ENCODE measurements around the gene MYO18A.
A peak's percentile ranks its signal among the peaks of the same experiment; 100 is the strongest.

MYO18A gene

DNA sequence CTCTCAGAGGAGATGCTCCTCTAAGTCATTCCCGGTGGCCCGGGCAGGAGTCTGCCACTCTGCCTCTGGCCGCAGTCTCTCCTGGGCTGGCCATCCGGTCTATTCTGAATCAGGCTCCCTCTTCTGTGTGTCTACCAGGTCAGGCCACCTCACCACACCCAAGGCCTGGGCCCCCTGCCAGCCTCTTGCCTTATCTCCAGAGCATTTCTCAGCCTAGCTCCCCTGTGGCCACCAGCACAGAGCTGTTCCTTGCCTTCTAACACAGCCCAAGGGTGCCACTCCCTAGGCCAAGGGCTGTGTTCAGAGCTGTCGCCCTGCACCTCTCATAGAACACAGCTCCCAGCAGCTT lies 55.3 kb downstream of the MYO18A start:
- POLR2A ChIA-PET = interaction anchor here (0.6 to 1.1 kb wide), 2 partner anchors 123 to 169 kb away, joined by 3 to 5 read pairs; partner anchors contain the start of gene NUFIP2
- no peak for DNase-seq (ENCODE audit: extremely low spot score)
- TF ChIP-seq, protein P1, sequence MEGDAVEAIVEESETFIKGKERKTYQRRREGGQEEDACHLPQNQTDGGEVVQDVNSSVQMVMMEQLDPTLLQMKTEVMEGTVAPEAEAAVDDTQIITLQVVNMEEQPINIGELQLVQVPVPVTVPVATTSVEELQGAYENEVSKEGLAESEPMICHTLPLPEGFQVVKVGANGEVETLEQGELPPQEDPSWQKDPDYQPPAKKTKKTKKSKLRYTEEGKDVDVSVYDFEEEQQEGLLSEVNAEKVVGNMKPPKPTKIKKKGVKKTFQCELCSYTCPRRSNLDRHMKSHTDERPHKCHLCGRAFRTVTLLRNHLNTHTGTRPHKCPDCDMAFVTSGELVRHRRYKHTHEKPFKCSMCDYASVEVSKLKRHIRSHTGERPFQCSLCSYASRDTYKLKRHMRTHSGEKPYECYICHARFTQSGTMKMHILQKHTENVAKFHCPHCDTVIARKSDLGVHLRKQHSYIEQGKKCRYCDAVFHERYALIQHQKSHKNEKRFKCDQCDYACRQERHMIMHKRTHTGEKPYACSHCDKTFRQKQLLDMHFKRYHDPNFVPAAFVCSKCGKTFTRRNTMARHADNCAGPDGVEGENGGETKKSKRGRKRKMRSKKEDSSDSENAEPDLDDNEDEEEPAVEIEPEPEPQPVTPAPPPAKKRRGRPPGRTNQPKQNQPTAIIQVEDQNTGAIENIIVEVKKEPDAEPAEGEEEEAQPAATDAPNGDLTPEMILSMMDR (IDR thresholded peaks at IDR 0.05; ENCODE audit: control extremely low read depth, extremely low read depth, low read depth, missing control alignments) = no peak
- CTCF ChIA-PET = interaction anchor here (1.2 to 3.5 kb wide), 29 partner anchors 9 to 493 kb away, joined by 3 to 47 read pairs (median 8); partner anchors contain the start of genes MYO18A and TLCD1

- POLR2A ChIA-PET = interaction anchor here (0.5 to 1.1 kb wide), 2 partner anchors 169 to 183 kb away, joined by 3 to 4 read pairs; partner anchors contain the start of gene NUFIP2
- TF ChIP-seq, protein P1 (IDR thresholded peaks at IDR 0.05; ENCODE audit: control extremely low read depth, extremely low read depth, low read depth, missing control alignments) = peak; percentile 68
- peak; percentile 79 for DNase-seq (ENCODE audit: extremely low spot score)
These were observed 55.9 kb downstream of the MYO18A start for GRCh38 chr17:29124135-29124924.

GRCh38 chr17:29123111-29123510 lies 57.1 kb downstream of the MYO18A start:
- POLR2A ChIA-PET = no interaction called here

More at GRCh38 chr17:29124135-29124924, 55.9 kb downstream of the MYO18A start:
- CTCF ChIA-PET = interaction anchor here (0.7 to 3.5 kb wide), 39 partner anchors 8 to 493 kb away, joined by 3 to 47 read pairs (median 6); partner anchors contain the start of genes MYO18A and TLCD1

GRCh38 chr17:29121442-29121841 lies 58.8 kb downstream of the MYO18A start:
- CTCF ChIA-PET = interaction anchor here (0.7 to 3.2 kb wide), 4 partner anchors 10 to 394 kb away, joined by 3 to 11 read pairs (median 6); partner anchors contain the start of gene TLCD1

More at GRCh38 chr17:29123111-29123510, 57.1 kb downstream of the MYO18A start:
- DNase-seq (ENCODE audit: extremely low spot score) = no peak
- CTCF ChIA-PET = interaction anchor here (1.3 to 2.1 kb wide), 11 partner anchors 11 to 396 kb away, joined by 3 to 22 read pairs (median 7); partner anchors contain the start of gene TLCD1
- TF ChIP-seq, protein P1 (IDR thresholded peaks at IDR 0.05; ENCODE audit: control extremely low read depth, extremely low read depth, low read depth, missing control alignments) = no peak

GRCh38 chr17:29120433-29120832 lies 59.8 kb downstream of the MYO18A start:
- POLR2A ChIA-PET = no interaction called here
- CTCF ChIA-PET = interaction anchor here (1.0 to 12.3 kb wide), 10 partner anchors 9 to 393 kb away, joined by 3 to 346 read pairs (median 10); partner anchors contain the start of gene TLCD1

More at GRCh38 chr17:29121442-29121841, 58.8 kb downstream of the MYO18A start:
- DNase-seq (ENCODE audit: extremely low spot score) = no peak
- POLR2A ChIA-PET = no interaction called here
- TF ChIP-seq, protein P1 (IDR thresholded peaks at IDR 0.05; ENCODE audit: control extremely low read depth, extremely low read depth, low read depth, missing control alignments) = no peak

DNA sequence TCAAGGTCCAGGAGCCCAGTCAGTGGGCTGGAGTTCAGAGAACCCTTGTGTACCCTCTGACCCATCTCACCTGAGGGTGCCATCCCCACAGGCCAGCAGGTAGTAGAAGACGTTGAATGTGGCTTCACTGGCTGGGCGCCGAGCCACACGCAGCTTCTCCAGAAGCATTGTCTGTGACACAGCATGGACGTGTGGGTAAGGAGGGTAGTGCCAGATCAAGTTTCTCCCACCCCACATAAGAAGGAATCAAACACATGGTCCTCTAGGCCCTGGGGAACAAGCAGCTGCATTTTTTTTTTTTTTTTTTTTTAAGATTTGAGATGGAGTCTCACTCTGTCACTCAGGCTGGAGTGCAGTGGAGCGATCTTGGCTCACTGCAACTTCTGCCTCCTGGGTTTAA lies 60.9 kb downstream of the MYO18A start:
- TF ChIP-seq, protein P1 (IDR thresholded peaks at IDR 0.05; ENCODE audit: control extremely low read depth, extremely low read depth, low read depth, missing control alignments) = no peak
- DNase-seq (ENCODE audit: extremely low spot score) = no peak
- CTCF ChIA-PET = interaction anchor here (1.0 to 12.3 kb wide), 12 partner anchors 8 to 392 kb away, joined by 3 to 346 read pairs (median 8); partner anchors contain the start of gene TLCD1
- POLR2A ChIA-PET = no interaction called here

More at GRCh38 chr17:29120433-29120832, 59.8 kb downstream of the MYO18A start:
- DNase-seq (ENCODE audit: extremely low spot score) = no peak
- TF ChIP-seq, protein P1 (IDR thresholded peaks at IDR 0.05; ENCODE audit: control extremely low read depth, extremely low read depth, low read depth, missing control alignments) = no peak
